ENCODE data around the gene TSFM.
A peak's percentile ranks its signal among the peaks of the same experiment; 100 is the strongest.

Gene TSFM

DNA sequence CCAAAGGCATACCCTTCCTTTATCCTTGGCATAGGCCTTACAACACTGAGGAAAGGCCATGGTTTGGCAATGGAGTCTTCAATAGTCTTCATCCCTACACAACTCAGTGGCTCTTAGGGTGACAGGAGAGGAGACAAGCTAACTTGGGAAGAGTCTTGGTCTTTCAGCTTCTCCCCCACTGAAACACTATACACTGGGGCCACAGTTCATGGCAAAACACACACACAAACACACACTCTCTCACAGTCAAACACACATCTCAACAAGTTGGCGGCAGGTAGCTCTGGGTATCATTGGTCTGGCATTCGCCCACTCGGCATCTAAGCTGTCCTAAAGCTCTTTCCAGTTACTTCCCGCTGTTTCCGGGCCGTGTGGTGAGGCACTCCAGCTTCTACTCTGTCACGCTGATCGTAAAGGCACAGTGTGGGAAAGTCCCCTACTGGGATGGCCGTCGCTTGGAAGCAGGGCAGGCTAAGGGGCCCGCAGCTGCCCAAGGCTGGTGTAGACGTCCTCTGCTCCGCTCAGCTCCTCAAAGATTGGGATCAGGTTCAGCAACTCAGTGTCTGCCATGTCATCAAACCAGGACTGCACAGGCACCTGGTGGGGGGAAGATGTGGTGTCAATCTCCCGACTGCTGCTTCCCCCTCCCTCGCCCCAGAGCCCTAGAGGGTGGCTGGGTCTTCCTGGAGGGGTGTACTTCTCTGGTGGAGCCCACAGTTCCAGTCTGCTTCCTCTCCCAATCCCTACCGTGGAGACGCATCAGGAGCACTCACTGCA lies 40.7 kb downstream of the TSFM start:
- Mint-ChIP-seq H3K4me3 (no peak overlapping the region), H3K27ac (peak overlapping the region; percentile 22), H3K9me3 (no peaks in the 10 kb centered on the region), H3K27me3 (no peaks in the 10 kb centered on the region), H3K36me3 (peaks cover 70% of the 10 kb centered on the region), H3K4me1 (no peaks in the 10 kb centered on the region)
- CTCF ChIA-PET: interaction anchor here (0.8 to 1.6 kb wide), 2 partner anchors 21 to 25 kb away, joined by 3 to 6 read pairs; no protein-coding TSS in a partner anchor
- DNase-seq: no peak

GRCh38 chr12:57823908-57824640 lies 41.5 kb downstream of the TSFM start:
- CTCF ChIA-PET: interaction anchor here (1.6 kb wide), 1 partner anchor 22 kb away, joined by 6 read pairs; no protein-coding TSS in a partner anchor
- Mint-ChIP-seq H3K27ac (no peak overlapping the region), H3K4me3 (no peak overlapping the region), H3K9me3 (no peaks in the 10 kb centered on the region), H3K4me1 (peaks cover 2% of the 10 kb centered on the region), H3K36me3 (peaks cover 70% of the 10 kb centered on the region), H3K27me3 (no peaks in the 10 kb centered on the region)
- no peak for DNase-seq

- Mint-ChIP-seq H3K27me3 (no peaks in the 10 kb centered on the region), H3K27ac (no peak overlapping the region), H3K4me1 (peaks cover 10% of the 10 kb centered on the region), H3K4me3 (no peak overlapping the region), H3K9me3 (no peaks in the 10 kb centered on the region), H3K36me3 (peaks cover 75% of the 10 kb centered on the region)
- CTCF ChIA-PET: interaction anchor here (1.9 kb wide), 1 partner anchor 22 kb away, joined by 5 read pairs; no protein-coding TSS in a partner anchor
- DNase-seq: no peak
These were observed 42.9 kb downstream of the TSFM start for GRCh38 chr12:57825451-57825850.

GRCh38 chr12:57826400-57826799 lies 43.8 kb downstream of the TSFM start:
- H3K9me3 Mint-ChIP-seq: no peaks in the 10 kb centered on the region
- no peaks in the 10 kb centered on the region for H3K27me3 Mint-ChIP-seq
- no peak overlapping the region for H3K27ac Mint-ChIP-seq
- DNase-seq: no peak
- H3K36me3 Mint-ChIP-seq: peaks cover 66% of the 10 kb centered on the region
- CTCF ChIA-PET: interaction anchor here (1.9 kb wide), 1 partner anchor 23 kb away, joined by 5 read pairs; no protein-coding TSS in a partner anchor
- H3K4me3 Mint-ChIP-seq: no peak overlapping the region
- peaks cover 15% of the 10 kb centered on the region for H3K4me1 Mint-ChIP-seq

DNA sequence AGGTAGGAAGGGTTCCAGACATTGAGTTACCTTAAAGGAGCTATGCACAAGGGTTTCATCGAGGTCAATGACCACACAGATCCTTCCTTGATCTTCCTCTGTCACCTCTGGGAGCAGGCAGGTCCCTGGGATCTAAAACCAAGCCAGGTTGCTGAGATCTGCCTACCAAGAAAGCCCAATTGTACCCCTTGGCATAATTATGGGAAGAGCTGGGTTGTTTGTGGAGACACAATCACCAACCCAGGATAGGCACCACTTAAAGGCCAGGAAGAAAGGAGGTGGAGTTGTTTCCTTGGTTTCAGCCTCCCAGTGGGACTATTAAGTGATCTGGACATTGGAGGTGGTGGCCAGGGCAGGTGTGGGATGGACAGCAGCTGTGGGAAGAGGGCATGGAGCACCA lies 44.4 kb downstream of the TSFM start:
- no peak for DNase-seq
- peaks cover 21% of the 10 kb centered on the region for H3K4me1 Mint-ChIP-seq
- no peak overlapping the region for H3K4me3 Mint-ChIP-seq
- no peaks in the 10 kb centered on the region for H3K9me3 Mint-ChIP-seq
- peaks cover 63% of the 10 kb centered on the region for H3K36me3 Mint-ChIP-seq
- H3K27me3 Mint-ChIP-seq: no peaks in the 10 kb centered on the region
- CTCF ChIA-PET: no interaction called here
- H3K27ac Mint-ChIP-seq: no peak overlapping the region

DNA sequence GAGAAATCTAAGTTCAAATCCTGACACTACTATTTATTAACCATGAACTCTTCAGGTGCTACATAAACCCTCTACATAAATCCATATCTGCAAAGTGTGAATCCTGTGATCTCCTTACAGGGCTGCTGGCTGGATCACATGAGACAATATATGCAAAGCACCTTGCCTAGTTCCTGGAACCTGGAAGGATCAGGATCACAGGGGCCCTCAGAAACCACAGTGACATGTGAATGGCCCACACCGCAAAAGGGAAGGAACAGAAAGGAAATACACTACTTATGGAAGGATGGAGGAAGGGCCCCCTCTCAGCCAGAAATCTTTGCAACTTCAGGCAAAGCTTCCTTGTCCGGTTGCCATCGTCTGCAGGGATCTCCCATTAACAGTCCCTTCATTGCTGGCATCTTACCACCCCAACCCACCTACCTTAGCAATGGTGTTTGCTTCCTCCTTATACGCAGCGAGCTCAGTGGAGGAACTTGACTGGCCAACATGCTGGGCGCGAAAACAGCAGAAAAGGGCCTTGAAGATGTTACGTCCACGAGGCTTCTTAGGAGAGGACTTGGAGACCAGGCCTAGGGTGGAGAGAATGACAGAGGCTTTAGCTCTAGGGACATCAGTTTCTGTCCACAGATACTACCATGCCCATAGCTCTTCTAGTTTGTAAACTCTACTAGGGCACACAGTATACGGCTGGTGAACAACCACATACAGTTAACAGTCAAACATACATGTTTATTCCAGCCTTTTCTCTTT lies 46.6 kb downstream of the TSFM start:
- H3K36me3 Mint-ChIP-seq: peaks cover 44% of the 10 kb centered on the region
- CTCF ChIA-PET: interaction anchor here (0.7 to 3.0 kb wide), 7 partner anchors 14 to 76 kb away, joined by 3 to 35 read pairs (median 4); no protein-coding TSS in a partner anchor
- no peak for DNase-seq
- no peak overlapping the region for H3K4me3 Mint-ChIP-seq
- H3K27ac Mint-ChIP-seq: no peak overlapping the region
- peaks cover 41% of the 10 kb centered on the region for H3K4me1 Mint-ChIP-seq
- no peaks in the 10 kb centered on the region for H3K9me3 Mint-ChIP-seq
- H3K27me3 Mint-ChIP-seq: no peaks in the 10 kb centered on the region

GRCh38 chr12:57830393-57830792 lies 47.8 kb downstream of the TSFM start:
- no peak overlapping the region for H3K4me3 Mint-ChIP-seq
- DNase-seq: no peak
- CTCF ChIA-PET: interaction anchor here (1.6 to 3.0 kb wide), 4 partner anchors 13 to 75 kb away, joined by 4 to 35 read pairs (median 6); no protein-coding TSS in a partner anchor
- peaks cover 34% of the 10 kb centered on the region for H3K36me3 Mint-ChIP-seq
- no peak overlapping the region for H3K27ac Mint-ChIP-seq
- no peaks in the 10 kb centered on the region for H3K9me3 Mint-ChIP-seq
- peaks cover 49% of the 10 kb centered on the region for H3K4me1 Mint-ChIP-seq
- H3K27me3 Mint-ChIP-seq: no peaks in the 10 kb centered on the region

- Mint-ChIP-seq H3K4me1 (peaks cover 73% of the 10 kb centered on the region), H3K4me3 (no peak overlapping the region), H3K9me3 (no peaks in the 10 kb centered on the region), H3K27me3 (no peaks in the 10 kb centered on the region), H3K27ac (no peak overlapping the region), H3K36me3 (peaks cover 16% of the 10 kb centered on the region)
- DNase-seq: no peak
- CTCF ChIA-PET: interaction anchor here (0.9 to 8.2 kb wide), 10 partner anchors 10 to 76 kb away, joined by 3 to 107 read pairs (median 9); partner anchors contain the start of gene AVIL
These were observed 50.4 kb downstream of the TSFM start for GRCh38 chr12:57832966-57833365.

DNA sequence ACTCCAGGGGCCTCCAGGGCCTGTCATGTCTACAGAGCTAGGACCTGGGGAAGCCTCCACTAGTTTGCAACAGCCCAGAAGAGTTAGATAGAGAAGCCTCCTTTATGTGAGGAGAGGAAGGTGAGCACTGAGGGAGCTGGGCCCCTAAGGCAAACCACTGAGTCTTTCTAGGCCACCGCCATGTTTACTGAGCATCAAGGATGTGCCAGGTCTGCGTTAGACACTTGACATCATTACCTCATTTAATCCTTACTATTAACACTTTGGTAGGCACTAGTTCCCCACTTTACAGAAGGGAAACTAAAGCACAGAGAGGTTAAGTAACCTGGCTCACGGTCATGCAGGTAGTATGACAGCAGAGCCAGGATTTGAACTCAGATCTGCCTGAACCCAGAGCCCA lies 51.1 kb downstream of the TSFM start:
- CTCF ChIA-PET: interaction anchor here (0.9 to 8.2 kb wide), 9 partner anchors 9 to 77 kb away, joined by 3 to 107 read pairs (median 10); no protein-coding TSS in a partner anchor
- Mint-ChIP-seq H3K9me3 (no peaks in the 10 kb centered on the region), H3K27ac (no peak overlapping the region), H3K4me3 (no peak overlapping the region), H3K27me3 (no peaks in the 10 kb centered on the region), H3K36me3 (peaks cover 11% of the 10 kb centered on the region), H3K4me1 (peaks cover 80% of the 10 kb centered on the region)
- no peak for DNase-seq

- DNase-seq: no peak
- Mint-ChIP-seq H3K27me3 (no peaks in the 10 kb centered on the region), H3K36me3 (peaks cover 11% of the 10 kb centered on the region), H3K27ac (peak overlapping the region; percentile 72), H3K9me3 (no peaks in the 10 kb centered on the region), H3K4me3 (no peak overlapping the region), H3K4me1 (peaks cover 82% of the 10 kb centered on the region)
- CTCF ChIA-PET: interaction anchor here (1.1 to 8.2 kb wide), 6 partner anchors 8 to 78 kb away, joined by 3 to 107 read pairs (median 7); no protein-coding TSS in a partner anchor
These were observed 51.7 kb downstream of the TSFM start for GRCh38 chr12:57834086-57834876.

GRCh38 chr12:57835366-57836288 lies 53.0 kb downstream of the TSFM start:
- Mint-ChIP-seq H3K4me3 (peak overlapping the region; percentile 46), H3K27me3 (no peaks in the 10 kb centered on the region), H3K9me3 (no peaks in the 10 kb centered on the region), H3K27ac (peak overlapping the region; percentile 86), H3K36me3 (peaks cover 10% of the 10 kb centered on the region), H3K4me1 (peaks cover 89% of the 10 kb centered on the region)
- CTCF ChIA-PET: interaction anchor here (0.9 to 8.2 kb wide), 7 partner anchors 10 to 76 kb away, joined by 3 to 107 read pairs (median 5); no protein-coding TSS in a partner anchor
- no peak for DNase-seq

Data from activated naive CD4-positive, alpha-beta T cell treated with anti-CD3 and anti-CD28 coated beads, Interleukin-2, amount 10 ng/mL, durations not matched to agents 7 days and 5 days (primary cell).